ENCODE data around the gene TSPAN32.
"Not testable (repeated sequence)": the region's sequence is repeated elsewhere in the genome, so short reads cannot be mapped to it uniquely, and the experiment has no call there.

Gene TSPAN32

GRCh38 chr11:2333486-2334205 lies 31.8 kb downstream of the TSPAN32 start:
- DNase-seq (ENCODE audit: low read depth, low spot score): not testable (repeated sequence)

GRCh38 chr11:2335286-2335685 lies 33.5 kb downstream of the TSPAN32 start:
- DNase-seq (ENCODE audit: low read depth, low spot score): not testable (repeated sequence)

GRCh38 chr11:2338760-2339159 lies 36.9 kb downstream of the TSPAN32 start:
- DNase-seq (ENCODE audit: low read depth, low spot score): peak; percentile 77

GRCh38 chr11:2342557-2342956 lies 40.7 kb downstream of the TSPAN32 start:
- no peak for DNase-seq (ENCODE audit: low read depth, low spot score)

- DNase-seq (ENCODE audit: low read depth, low spot score): no peak
Measured at GRCh38 chr11:2342981-2343380, 41.2 kb downstream of the TSPAN32 start.

GRCh38 chr11:2343502-2343901 lies 41.7 kb downstream of the TSPAN32 start:
- DNase-seq (ENCODE audit: low read depth, low spot score): no peak

GRCh38 chr11:2345050-2345449 lies 43.2 kb downstream of the TSPAN32 start:
- no peak for DNase-seq (ENCODE audit: low read depth, low spot score)

GRCh38 chr11:2346014-2346413 lies 44.2 kb downstream of the TSPAN32 start:
- DNase-seq (ENCODE audit: low read depth, low spot score): no peak

GRCh38 chr11:2346586-2347307 lies 44.9 kb downstream of the TSPAN32 start:
- DNase-seq (ENCODE audit: low read depth, low spot score): no peak

GRCh38 chr11:2347308-2347830 lies 45.6 kb downstream of the TSPAN32 start:
- DNase-seq (ENCODE audit: low read depth, low spot score): no peak

GRCh38 chr11:2348986-2349385 lies 47.2 kb downstream of the TSPAN32 start:
- DNase-seq (ENCODE audit: low read depth, low spot score): no peak

GRCh38 chr11:2351701-2352100 lies 49.9 kb downstream of the TSPAN32 start:
- DNase-seq (ENCODE audit: low read depth, low spot score): no peak

- DNase-seq (ENCODE audit: low read depth, low spot score): no peak
Measured at GRCh38 chr11:2352420-2352819, 50.6 kb downstream of the TSPAN32 start.

- DNase-seq (ENCODE audit: low read depth, low spot score): no peak
Measured at GRCh38 chr11:2355000-2355644, 53.3 kb downstream of the TSPAN32 start.

GRCh38 chr11:2357246-2357645 lies 55.4 kb downstream of the TSPAN32 start:
- DNase-seq (ENCODE audit: low read depth, low spot score): no peak

- not testable (repeated sequence) for DNase-seq (ENCODE audit: low read depth, low spot score)
Measured at GRCh38 chr11:2357651-2358050, 55.8 kb downstream of the TSPAN32 start.

- no peak for DNase-seq (ENCODE audit: low read depth, low spot score)
Measured at GRCh38 chr11:2358754-2359442, 57.1 kb downstream of the TSPAN32 start.

GRCh38 chr11:2359557-2359956 lies 57.7 kb downstream of the TSPAN32 start:
- no peak for DNase-seq (ENCODE audit: low read depth, low spot score)

GRCh38 chr11:2360081-2360642 lies 58.3 kb downstream of the TSPAN32 start:
- no peak for DNase-seq (ENCODE audit: low read depth, low spot score)

- no peak for DNase-seq (ENCODE audit: low read depth, low spot score)
Measured at GRCh38 chr11:2361565-2361964, 59.8 kb downstream of the TSPAN32 start.

- no peak for DNase-seq (ENCODE audit: low read depth, low spot score)
Measured at GRCh38 chr11:2362414-2362813, 60.6 kb downstream of the TSPAN32 start.
